Testis (tissue), 3 donors: ENCODE data around the gene EXD1. TPM values are rescaled to one million over a fixed set of nuclear protein-coding genes. Genes with fewer than 3 reads are reported as not detected.

Experiments used
- DNase-seq: peaks from one replicate; pipeline ENCODE4 v3.0.0-alpha.2; 2019
- H3K27ac ChIP-seq, 2 donors: fragments of 200-600 bp; sonication (generic); one replicate each; pipeline ENCODE4 v1.5.1; 2019
- H3K27me3 ChIP-seq: fragments of 200-600 bp; sonication (generic); one replicate; pipeline ENCODE4 v1.5.1; 2019
- H3K36me3 ChIP-seq: fragments of 200-600 bp; sonication (generic); one replicate; pipeline ENCODE4 v1.5.1; 2017; ENCODE audit warnings: low read depth; ENCODE audit errors: missing control alignments
- H3K4me1 ChIP-seq: fragments of 200-600 bp; sonication (generic); one replicate; pipeline ENCODE4 v1.5.1; 2019
- H3K4me3 ChIP-seq, 2 donors: fragments of 200-600 bp; sonication (generic); one replicate each; pipeline ENCODE4 v1.5.1; 2017 to 2019
- H3K9me3 ChIP-seq: fragments of 200-600 bp; sonication (generic); one replicate; pipeline ENCODE4 v1.5.1; 2017
- CTCF ChIP-seq, 3 experiments: fragments of 450-650 bp in 2 of 3; fragments of 200-600 bp in 1 of 3; sonication (generic) in 1 of 3; IDR thresholded peaks; one replicate each; pipeline ENCODE4 v1.5.1; 2016 to 2019; ENCODE audit warnings: antibody characterized with exemption in 3 of 3, mild to moderate bottlenecking in 2 of 3, moderate library complexity in 1 of 3
- POLR2A ChIP-seq: fragments of 450-650 bp; IDR thresholded peaks from one replicate; pipeline ENCODE4 v1.6.1; 2017; ENCODE audit warnings: antibody characterized with exemption, mild to moderate bottlenecking, moderate library complexity
- WGBS, 2 donors: methylation state at CpG; one replicate each; pipeline ENCODE4 v1.1.5; 2018; 5-methylcytosine and 5-hydroxymethylcytosine counted together
- intact Hi-C: fragments of 100-400 bp; cut with DNase I; formaldehyde crosslinking; loops from one replicate; pipeline ENCODE4 v1.15.1; 2023; ENCODE audit warnings: low total_unique reads
- polyA plus RNA-seq: library from polyadenylated mRNA; stranded (reverse); fragments of 350-450 nt; fragmentation: Illumina TruSeq; extraction: RNeasy Lipid Tissue Mini Kit (QIAGEN cat#74804); gene quantifications from one replicate; pipeline ENCODE4 v1.2.3, GENCODE V29; 2014; ENCODE audit warnings: low read depth, low replicate concordance; ENCODE audit not compliant: insufficient read depth
- total RNA-seq, 2 donors: library from RNA; depleted of rRNA; stranded (reverse); fragments of >200 nt; gene quantifications; one replicate each; pipeline ENCODE4 v1.2.3, GENCODE V29; 2016

The EXD1 gene
- total and polyA plus RNA-seq, 3 donors from 2014 or later = 20.7 to 47.0 (median 42.9) TPM

GRCh38 chr15:41207687-41208448 is 22.7 kb downstream of the EXD1 start:
- DNase-seq = no peak
- Histone ChIP-seq H3K27ac (no peak overlapping the region), H3K27me3 (no peaks in the 10 kb centered on the region), H3K4me1 (no peaks in the 10 kb centered on the region), H3K9me3 (no peaks in the 10 kb centered on the region), H3K36me3 (no peaks in the 10 kb centered on the region), H3K4me3 (no peak overlapping the region)
- WGBS, 2 donors = 87 to 92% methylated on average over 5 of the region's 5 CpGs
- no peak for TF ChIP-seq CTCF (IDR thresholded peaks at IDR 0.05)
- intact Hi-C loops = no loop called here

GRCh38 chr15:41205315-41205714 is 25.2 kb downstream of the EXD1 start:
- no peaks in the 10 kb centered on the region for H3K4me1 ChIP-seq
- no peak overlapping the region for H3K4me3 ChIP-seq
- WGBS, 2 donors = 72 to 89% methylated on average over 3 of the region's 3 CpGs
- H3K27ac ChIP-seq = no peak overlapping the region
- no peaks in the 10 kb centered on the region for H3K9me3 ChIP-seq
- no peak for TF ChIP-seq CTCF (IDR thresholded peaks at IDR 0.05)
- TF ChIP-seq POLR2A = no peak
- H3K27me3 ChIP-seq = no peaks in the 10 kb centered on the region
- no peak for DNase-seq
- intact Hi-C loops = no loop called here
- H3K36me3 ChIP-seq = no peaks in the 10 kb centered on the region

- TF ChIP-seq POLR2A (no peak), CTCF (IDR thresholded peaks at IDR 0.05) (no peak)
- no peak for DNase-seq
- Histone ChIP-seq H3K4me3 (no peak overlapping the region), H3K4me1 (no peaks in the 10 kb centered on the region), H3K9me3 (no peaks in the 10 kb centered on the region), H3K27ac (no peak overlapping the region), H3K36me3 (no peaks in the 10 kb centered on the region), H3K27me3 (no peaks in the 10 kb centered on the region)
- 91 to 96% methylated on average over 7 of the region's 7 CpGs for WGBS, 2 donors
- intact Hi-C loops = no loop called here
These were observed 27.2 kb downstream of the EXD1 start for GRCh38 chr15:41203395-41203794.

- Histone ChIP-seq H3K27ac (no peak overlapping the region), H3K4me3 (no peak overlapping the region), H3K9me3 (no peaks in the 10 kb centered on the region), H3K4me1 (no peaks in the 10 kb centered on the region), H3K27me3 (no peaks in the 10 kb centered on the region), H3K36me3 (no peaks in the 10 kb centered on the region)
- DNase-seq = no peak
- intact Hi-C loops = no loop called here
- TF ChIP-seq POLR2A (no peak), CTCF (IDR thresholded peaks at IDR 0.05) (no peak)
These were observed 31.1 kb downstream of the EXD1 start for GRCh38 chr15:41199470-41199869.

- TF ChIP-seq POLR2A (no peak), CTCF (IDR thresholded peaks at IDR 0.05) (no peak)
- Histone ChIP-seq H3K36me3 (no peaks in the 10 kb centered on the region), H3K4me1 (no peaks in the 10 kb centered on the region), H3K9me3 (no peaks in the 10 kb centered on the region), H3K27me3 (no peaks in the 10 kb centered on the region), H3K27ac (no peak overlapping the region), H3K4me3 (no peak overlapping the region)
- DNase-seq = no peak
- intact Hi-C loops = no loop called here
- WGBS, 2 donors = 69 to 81% methylated on average over 1 of the region's 1 CpG
These were observed 36.1 kb downstream of the EXD1 start for GRCh38 chr15:41194444-41194843.
